Stimulated activated CD8-positive, alpha-beta memory T cell treated with anti-CD3 and anti-CD28 coated beads, Interleukin-7, amount 100 ng/mL, for 1 hour (primary cell): Measurements from ENCODE around the gene PATE4.
"Not testable (repeated sequence)": the region's sequence is repeated elsewhere in the genome, so short reads cannot be mapped to it uniquely, and the experiment has no call there.

ENCODE experiments used
- DNase-seq, 2 donors: peaks; one replicate each; pipeline ENCODE4 v3.0.0-alpha.2; 2020; ENCODE audit warnings: low read depth in 2 of 2

Gene PATE4

GRCh38 chr11:125833016-125833415 lies at the start of gene PATE4:
PATE4 (plus strand) TSS chr11:125833316; CDS start chr11:125833360, 44 bp downstream.
- DNase-seq: no peak

DNA sequence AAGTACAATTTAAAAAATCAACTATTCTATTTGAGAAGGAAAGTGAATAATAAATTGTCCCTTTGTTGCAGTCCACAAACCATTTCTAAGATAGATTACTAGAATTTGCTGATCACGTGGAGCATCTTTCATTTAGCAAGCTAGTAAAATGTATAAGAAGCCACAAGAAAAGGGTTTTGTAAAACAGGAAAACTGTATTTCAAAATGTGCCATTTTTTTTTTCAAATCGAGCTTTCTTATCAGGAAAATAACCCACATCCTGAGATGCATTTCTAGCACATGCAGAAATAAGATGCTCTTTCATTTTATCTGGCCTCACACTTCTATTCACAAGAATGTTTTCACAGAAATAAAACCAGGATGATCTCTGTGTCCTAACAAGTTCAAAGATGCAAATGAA lies 48.4 kb upstream of the PATE4 start:
- DNase-seq: no peak

DNA sequence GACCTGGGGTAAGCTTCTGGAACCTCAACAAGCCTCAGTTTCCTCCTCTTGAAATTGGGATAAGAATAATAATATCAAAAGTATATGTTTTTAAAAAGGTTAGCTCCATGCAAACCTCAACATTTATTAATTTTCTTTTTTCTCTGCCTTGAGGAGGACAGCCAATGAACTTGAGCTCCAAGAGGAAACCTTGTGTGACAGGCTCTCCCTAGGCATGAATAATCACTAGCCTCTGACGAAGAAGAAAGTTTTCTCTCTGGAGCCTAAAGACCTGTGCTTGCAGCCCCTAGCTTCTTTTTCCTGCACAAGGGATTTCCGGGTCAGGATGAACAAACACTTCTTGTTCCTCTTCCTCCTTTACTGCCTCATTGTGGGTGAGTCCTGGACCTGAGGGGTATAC lies 45.3 kb upstream of the PATE4 start, which contains the start of gene PATE3:
Gene PATE3, plus strand, starts transcription at position 301 of the 400 bp plus-strand sequence. Its CDS starts 25 bp downstream, at position 326.
- DNase-seq: no peak

- DNase-seq: no peak
These were observed 42.3 kb upstream of the PATE4 start for GRCh38 chr11:125790825-125791224.

- no peak for DNase-seq
These were observed 35.5 kb upstream of the PATE4 start for GRCh38 chr11:125797641-125798040.

- no peak for DNase-seq
These were observed 33.3 kb upstream of the PATE4 start for GRCh38 chr11:125799808-125800207.

GRCh38 chr11:125802387-125802786 lies 30.7 kb upstream of the PATE4 start:
- no peak for DNase-seq

- no peak for DNase-seq
These were observed 25.2 kb upstream of the PATE4 start for GRCh38 chr11:125807909-125808308.

GRCh38 chr11:125835748-125836147 lies 2.6 kb downstream of the PATE4 start:
- no peak for DNase-seq

DNA sequence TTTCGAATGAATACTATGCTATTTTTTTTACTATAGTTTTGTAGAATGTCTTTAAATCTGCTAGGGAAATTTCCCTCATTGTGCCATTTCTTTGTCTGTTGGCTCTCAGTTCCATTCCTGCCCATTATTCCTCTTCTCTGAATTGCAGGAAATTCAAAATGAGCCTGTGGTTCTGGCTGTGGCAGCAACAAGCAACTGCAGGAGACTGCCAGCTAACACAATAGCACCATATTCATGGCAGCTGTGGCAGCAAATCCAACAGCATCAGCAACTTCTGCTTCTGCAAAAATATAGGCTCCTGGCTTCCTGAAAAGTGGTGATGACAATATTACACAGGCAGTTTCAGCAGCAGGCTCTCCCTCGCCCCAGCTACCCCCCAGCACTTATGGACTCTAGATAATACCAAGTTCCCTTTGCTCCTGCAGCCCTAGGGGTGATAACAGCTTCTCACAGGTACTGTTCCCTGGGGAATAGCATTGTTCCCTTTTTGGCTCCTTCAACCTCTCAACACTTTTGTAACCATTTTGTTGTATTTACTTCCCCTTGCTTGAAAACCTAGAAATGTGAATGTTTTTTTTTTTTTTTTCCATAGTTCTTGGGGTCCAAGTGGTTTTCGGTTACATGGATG lies 9.3 kb downstream of the PATE4 start:
- no peak for DNase-seq

GRCh38 chr11:125846188-125846587 lies 13.1 kb downstream of the PATE4 start:
- DNase-seq: no peak

- DNase-seq: not testable (repeated sequence)
These were observed 24.6 kb downstream of the PATE4 start for GRCh38 chr11:125857670-125858069.

DNA sequence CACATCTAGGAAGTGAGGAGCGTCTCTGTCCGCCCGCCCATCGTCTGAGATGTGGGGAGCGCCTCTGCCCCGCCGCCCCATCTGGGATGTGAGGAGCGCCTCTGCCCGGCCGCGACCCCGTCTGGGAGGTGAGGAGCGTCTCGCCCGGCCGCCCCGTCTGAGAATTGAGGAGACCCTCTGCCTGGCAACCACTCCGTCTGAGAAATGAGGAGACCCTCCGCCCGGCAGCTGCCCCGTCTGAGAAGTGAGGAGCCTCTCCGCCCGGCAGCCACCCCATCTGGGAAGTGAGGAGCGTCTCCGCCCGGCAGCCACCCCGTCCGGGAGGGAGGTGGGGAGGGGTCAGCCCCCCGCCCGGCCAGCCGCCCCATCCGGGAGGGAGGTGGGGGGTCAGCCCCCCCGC lies 29.7 kb downstream of the PATE4 start:
- not testable (repeated sequence) for DNase-seq

- DNase-seq: not testable (repeated sequence)
These were observed 32.2 kb downstream of the PATE4 start for GRCh38 chr11:125865354-125865753.

DNA sequence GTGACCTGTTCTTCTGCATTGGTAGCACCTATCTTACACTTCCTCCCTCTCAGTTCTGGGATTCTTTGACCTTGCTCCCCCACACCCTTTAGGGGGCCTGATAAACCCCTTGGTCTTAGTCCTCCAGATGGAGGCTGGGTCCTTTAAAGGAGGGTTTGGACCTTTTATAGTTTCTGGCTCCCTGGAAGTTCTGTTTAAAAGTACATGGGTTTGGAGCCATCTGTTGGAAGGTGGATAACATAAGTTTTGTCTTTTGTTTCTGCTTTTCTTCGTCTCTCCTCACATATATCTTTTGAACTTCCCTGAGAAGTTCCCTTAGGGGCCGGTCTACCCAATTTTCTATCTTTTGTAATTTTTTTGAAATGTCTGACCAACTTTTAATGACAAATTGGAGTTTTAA lies 36.4 kb downstream of the PATE4 start:
- DNase-seq: no peak

GRCh38 chr11:125871391-125872137 lies 38.4 kb downstream of the PATE4 start:
- no peak for DNase-seq

- no peak for DNase-seq
These were observed 39.0 kb downstream of the PATE4 start for GRCh38 chr11:125872138-125872491.

GRCh38 chr11:125873881-125874555 lies 40.9 kb downstream of the PATE4 start:
- DNase-seq: no peak

DNA sequence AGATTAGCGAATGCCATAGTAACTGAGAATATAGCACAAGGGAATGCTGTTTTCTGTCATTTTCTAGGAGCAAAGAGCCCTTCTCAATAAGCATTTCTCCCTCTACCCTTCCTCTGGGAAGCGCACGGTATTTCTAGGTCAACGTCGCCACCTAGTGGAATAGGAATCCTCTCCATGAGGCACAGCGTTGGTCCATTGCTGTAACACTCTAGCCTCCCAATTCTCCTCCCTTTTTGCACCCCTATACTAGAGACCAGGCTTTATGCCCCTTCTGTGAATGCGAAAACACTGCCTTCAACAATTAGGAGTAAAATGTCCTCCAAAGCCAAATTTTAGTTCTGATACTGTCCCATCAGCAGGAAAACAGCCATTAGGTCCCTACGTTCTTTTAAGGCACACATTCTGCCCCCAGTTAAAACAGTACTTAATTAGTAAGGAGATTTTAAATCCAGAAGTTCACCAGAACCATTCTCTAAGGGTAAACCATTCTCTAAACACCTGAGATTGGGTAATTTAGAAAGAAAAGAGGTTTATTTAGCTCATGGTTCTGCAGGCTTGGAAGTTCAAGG lies 41.5 kb downstream of the PATE4 start:
- DNase-seq: no peak

GRCh38 chr11:125881291-125881690 lies 48.2 kb downstream of the PATE4 start:
- no peak for DNase-seq

DNA sequence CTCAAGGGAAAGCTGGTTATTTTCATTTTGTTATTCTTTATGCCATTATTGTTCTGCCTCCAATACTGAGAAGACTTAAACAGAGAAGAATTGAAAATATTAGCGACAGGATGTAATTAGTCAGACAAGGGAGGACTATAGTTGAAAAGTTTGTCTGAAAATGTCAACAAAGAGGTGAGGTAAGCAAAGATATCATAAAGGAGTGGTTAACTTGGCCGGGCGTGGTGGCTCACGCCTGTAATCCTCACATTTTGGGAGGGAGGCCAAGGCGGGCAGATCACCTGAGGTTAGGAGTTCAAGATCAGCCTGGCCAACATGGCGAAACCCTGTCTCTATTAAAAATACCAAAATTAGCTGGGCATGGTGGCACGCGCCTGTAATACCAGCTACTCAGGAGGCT lies 50.3 kb downstream of the PATE4 start:
- DNase-seq: no peak

DNA sequence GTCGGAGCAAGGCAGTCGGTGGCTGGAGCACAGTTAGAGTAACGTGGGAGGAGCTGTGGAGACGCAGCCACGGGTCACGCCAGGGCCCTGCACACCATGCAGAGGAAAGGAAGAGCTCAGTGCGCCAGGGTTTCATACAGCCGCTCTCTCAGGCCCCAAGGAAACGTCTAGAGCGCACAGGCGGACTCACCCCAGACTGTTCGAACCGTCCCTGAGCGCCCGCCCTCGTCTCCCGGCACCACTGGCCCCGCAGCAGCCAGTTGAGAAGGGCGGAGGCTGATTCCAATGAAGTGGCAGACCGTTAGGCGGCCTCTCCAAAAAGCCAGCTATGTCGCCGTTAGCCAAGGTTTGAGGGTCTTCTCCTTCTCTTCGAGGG lies 53.9 kb downstream of the PATE4 start:
- DNase-seq: no peak
